VCaP (cell line): Measurements from ENCODE around the gene FGD3.
"Not testable (repeated sequence)": the region's sequence is repeated elsewhere in the genome, so short reads cannot be mapped to it uniquely, and the experiment has no call there.

ENCODE experiments used
- H3K27ac ChIP-seq: fragments of 450-650 bp; 2 replicates; pipeline ENCODE4 v1.5.1; 2017
- TF ChIP-seq, protein P1 (sequence below): fragments of 450-650 bp; conservative IDR thresholded peaks from 2 replicates; pipeline ENCODE4 v1.5.1; 2017; ENCODE audit warnings: mild to moderate bottlenecking, moderate library complexity

The FGD3 gene

DNA sequence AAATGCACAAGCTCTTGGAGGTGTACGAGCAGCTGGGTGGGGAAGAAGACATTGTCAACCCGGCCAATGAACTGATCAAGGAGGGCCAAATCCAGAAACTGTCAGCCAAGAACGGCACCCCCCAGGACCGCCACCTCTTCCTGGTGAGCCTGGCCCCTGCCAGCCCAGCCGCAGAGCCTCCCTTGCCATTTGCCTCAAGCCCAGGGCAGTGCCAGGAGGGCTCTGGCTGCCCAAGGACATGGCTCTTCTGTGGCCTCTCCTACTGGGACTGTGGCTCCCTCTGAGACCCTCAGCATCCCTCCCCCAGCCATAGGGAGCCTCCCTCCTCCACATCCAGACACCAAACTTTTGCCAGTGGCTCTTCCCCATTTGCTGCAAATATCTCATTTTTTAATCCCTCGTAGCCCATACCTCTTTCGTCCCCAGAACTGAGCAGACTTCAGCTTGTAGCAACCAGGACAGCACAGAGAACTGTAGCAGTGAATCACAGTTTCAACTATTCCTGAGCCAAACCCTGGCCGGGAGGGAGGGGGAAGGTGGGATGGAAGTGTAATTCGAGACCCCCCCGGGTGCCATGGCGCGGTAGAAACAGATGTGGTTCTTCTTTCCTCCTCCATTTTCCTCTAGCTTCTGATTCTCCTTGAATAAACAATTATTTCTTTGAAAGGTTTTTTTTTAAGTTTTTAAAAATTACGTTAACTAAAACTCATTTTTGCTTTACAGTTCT lies 66.7 kb downstream of the FGD3 start:
- no peak overlapping the region for H3K27ac ChIP-seq
- TF ChIP-seq, protein P1, sequence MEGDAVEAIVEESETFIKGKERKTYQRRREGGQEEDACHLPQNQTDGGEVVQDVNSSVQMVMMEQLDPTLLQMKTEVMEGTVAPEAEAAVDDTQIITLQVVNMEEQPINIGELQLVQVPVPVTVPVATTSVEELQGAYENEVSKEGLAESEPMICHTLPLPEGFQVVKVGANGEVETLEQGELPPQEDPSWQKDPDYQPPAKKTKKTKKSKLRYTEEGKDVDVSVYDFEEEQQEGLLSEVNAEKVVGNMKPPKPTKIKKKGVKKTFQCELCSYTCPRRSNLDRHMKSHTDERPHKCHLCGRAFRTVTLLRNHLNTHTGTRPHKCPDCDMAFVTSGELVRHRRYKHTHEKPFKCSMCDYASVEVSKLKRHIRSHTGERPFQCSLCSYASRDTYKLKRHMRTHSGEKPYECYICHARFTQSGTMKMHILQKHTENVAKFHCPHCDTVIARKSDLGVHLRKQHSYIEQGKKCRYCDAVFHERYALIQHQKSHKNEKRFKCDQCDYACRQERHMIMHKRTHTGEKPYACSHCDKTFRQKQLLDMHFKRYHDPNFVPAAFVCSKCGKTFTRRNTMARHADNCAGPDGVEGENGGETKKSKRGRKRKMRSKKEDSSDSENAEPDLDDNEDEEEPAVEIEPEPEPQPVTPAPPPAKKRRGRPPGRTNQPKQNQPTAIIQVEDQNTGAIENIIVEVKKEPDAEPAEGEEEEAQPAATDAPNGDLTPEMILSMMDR: no peak

DNA sequence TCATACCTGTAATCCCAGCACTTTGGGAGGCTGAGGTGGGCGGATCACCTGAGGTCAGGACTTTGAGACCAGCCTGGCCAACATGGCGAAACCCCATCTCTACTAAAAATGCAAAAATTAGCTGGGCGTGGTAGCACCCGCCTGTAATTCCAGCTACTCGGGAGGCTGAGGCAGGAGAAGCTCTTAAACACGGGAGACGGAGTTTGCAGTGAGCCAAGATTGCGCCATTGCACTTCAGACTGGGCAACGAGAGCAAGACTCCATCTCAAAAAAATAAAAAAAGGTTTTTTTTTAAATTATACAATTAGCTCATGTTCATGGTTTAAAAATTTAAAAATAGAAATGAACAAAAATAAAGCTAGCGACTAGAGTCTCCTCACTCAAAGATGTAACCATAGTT lies 67.9 kb downstream of the FGD3 start:
- H3K27ac ChIP-seq: not testable (repeated sequence)

DNA sequence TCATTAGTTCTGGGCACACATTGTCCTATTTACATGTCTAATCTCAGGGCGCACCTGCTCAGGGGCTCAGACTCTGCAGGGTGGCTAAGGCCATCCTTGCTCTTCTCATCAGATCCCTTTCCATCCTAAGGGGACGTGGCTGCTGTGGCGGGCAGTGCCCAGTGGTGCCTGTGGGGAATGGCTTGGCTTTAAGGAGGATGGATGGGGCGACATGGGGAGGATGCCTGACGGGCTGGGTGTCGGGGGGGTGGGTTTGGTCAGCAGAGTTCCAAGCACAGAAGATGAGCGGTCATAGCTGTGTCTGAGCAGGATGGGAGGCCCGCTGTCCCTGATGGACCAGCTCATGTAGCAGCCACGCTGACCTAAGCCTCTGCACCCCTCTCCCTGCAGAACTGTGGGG lies 70.3 kb downstream of the FGD3 start:
- TF ChIP-seq, protein P1: no peak
- H3K27ac ChIP-seq: no peak overlapping the region

DNA sequence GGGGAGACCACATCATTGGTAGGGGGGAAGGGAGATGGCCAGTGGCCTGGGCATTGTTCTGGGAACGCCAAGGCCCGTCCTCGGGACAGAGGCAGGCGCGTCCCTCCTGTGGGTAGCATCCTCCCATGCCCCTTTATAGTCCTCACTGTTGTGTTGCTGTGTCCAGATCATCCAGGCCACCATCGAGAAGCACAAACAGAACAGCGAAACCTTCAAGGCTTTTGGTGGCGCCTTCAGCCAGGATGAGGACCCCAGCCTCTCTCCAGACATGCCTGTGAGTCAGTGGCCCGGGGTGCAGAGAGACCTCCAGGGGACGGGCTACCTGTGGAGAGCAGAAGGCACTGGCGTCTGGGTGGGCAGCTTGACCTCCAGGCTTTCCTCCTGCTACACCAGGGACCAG lies 72.8 kb downstream of the FGD3 start:
- no peak overlapping the region for H3K27ac ChIP-seq
- TF ChIP-seq, protein P1: no peak

DNA sequence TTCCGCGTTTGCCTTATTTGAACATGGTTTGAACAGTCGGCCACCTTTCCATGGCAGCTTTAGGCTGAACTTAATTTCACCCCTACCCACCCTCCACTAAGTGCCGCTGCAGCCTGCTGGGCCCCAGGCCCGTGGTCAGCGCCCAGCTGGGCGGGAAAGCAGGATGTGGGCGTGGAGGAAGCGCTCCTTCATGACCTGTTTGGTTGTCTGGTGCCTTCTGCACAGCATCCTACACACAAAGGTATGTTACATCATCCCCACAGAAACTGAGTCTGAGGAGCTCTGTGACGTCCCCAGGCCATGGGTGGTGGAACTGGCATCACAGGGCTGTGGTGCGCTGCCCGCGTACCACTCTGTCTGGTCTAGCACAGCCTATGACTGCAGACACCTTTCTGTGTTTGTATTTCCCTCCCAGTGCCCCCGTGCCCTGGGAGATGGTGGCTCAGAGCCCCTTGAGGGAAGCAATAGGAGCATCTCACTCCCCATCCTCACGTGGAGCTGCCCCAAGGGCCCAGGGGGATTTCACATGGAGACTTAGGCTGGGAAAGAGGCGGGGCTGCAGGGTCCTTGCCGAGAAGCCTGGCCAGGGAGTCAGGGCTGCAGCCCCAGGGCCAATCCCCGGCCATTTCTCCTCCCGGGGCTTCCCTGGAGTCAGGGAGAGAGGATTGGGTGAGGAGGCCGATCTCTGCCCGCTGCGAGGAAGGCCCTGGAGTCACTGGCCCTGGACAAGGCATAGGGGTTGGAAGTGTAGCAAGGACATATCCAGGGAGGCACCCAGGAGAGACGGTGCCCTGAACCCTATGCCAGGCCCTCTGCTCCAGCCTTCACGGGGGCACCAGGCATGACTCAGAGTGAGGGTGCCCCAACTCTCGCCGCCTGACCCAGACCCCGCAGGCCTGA lies 73.7 kb downstream of the FGD3 start:
- no peak overlapping the region for H3K27ac ChIP-seq
- TF ChIP-seq, protein P1: no peak

DNA sequence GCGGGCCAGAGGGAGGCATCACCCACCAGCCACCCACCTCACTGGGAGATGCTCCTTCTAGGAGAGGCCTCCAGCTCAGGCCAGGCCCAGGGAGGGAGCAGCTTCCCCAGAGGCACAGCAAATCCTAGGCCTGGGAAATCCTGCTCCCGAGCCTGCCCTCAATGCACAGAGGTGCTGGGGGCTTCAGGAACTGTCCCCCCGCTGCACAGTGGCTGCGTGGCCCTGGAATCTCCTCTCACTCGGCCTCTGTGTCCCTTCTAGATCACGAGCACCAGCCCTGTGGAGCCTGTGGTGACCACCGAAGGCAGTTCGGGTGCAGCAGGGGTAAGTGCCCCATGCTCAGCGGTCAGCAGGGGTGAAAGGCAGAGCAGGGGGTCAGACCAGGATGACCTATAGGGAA lies 74.7 kb downstream of the FGD3 start:
- TF ChIP-seq, protein P1: no peak

DNA sequence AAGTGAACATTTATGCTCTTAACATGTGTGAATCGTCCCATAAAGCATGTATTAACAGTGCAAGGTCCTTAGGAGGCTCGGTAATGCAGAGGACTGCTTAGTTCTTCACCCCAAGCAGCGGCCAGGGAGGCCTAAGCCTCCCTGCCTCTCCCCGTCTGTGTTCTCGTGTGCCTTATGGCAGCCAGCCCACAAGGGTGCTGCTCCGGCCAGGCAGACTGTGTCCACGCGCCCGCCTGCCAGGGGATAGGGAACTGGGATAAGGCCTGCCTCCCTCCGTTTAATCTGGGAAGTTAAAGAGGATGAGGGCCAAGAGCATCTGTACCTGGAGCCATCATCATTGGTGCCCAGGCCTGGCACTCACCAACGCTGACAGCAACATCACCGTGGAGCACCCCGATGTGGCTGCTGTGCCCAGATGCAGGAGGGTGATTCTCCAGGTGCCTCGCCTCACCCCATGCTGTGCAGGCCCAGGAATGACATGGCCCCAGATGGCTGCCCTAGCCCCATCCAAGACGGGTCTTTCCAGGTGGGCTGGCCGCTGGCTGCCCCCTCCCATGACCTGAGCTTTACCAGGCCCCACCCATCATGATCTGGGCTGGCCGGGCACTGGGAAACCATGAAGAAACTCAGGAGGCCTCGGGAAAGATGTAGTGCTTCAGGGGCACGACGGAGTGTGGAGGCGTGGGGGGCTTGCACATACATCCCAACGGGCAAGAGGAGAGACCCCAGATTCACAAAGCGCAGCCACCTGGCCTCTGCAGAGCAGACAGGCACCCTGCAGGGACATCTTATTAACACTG lies 75.6 kb downstream of the FGD3 start:
- TF ChIP-seq, protein P1: no peak
- H3K27ac ChIP-seq: no peak overlapping the region

More for the DNA sequence above, 74.7 kb downstream of the FGD3 start:
- H3K27ac ChIP-seq: no peak overlapping the region
